Measurements from ENCODE around the gene KRTAP5-4. TPM values are rescaled to one million over a fixed set of nuclear protein-coding genes. Genes with fewer than 3 reads are reported as not detected.
A peak's percentile ranks its signal among the peaks of the same experiment; 100 is the strongest.

The KRTAP5-4 gene
- total and polyA plus RNA-seq, 7 donors: not detected

DNA sequence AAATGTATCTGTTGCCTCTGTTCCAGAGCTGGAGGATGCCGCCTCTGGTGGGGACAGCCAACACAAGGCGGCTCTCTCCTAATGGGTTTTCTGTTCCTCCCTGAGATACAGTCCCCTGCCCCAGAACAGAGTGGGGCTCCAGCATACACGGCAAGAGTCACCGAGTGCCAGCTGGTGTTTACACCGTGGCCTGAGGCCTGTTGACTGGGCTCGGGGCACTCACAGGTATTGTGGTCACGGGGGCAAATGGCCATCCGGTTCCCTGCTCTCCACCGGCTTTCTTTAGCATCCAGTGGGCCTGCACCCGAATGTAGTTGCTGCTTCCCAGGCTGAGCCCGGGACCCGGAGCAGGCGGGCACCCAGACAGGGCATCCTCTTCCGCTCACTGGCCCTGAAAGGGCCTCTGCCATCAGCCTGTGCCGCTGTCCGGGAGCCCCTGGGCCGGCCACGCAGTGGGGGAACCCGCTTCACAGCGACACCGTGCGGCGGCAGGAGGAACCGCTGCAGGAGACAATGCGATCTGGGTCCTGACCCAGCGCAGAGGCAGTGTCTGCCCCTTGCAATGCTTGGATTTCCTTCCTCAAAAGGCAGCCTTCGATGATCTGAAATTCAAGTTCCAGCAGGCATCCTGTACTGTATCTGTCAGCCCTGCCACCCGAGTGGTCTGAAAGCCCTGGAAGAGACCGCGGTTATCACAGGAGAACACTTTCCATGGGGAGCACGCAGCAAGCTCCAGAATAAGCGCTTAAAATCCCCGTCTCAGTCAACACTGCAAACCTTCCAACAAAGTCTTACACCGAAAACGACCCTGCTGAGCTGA lies 6.8 kb upstream of the KRTAP5-4 start:
- 25 to 28% (median 25%) methylated on average over 35 of the region's 35 CpGs for WGBS, 3 donors
- Histone ChIP-seq H3K27ac (no peak overlapping the region), H3K4me1 (no peaks in the 10 kb centered on the region), H3K27me3 (ENCODE audit: insufficient read depth in 3 of 3, low read length in 2 of 3) (peaks cover 0 to 31% (median 2%) of the 10 kb centered on the region in 3 donors), H3K36me3 (ENCODE audit: insufficient read depth in 1 of 2, low read depth in 1 of 2) (no peaks in the 10 kb centered on the region), H3K9me3 (no peaks in the 10 kb centered on the region), H3K4me3 (no peak overlapping the region)
- intact Hi-C loops (cut with DNase I): loop anchor here (2.0 to 5.0 kb wide), 2 partner anchors 84 to 86 kb away; no protein-coding TSS in a partner anchor
- ATAC-seq (peak; percentile 84 to 95 (median 90)), DNase-seq (peak; percentile 44 to 78)
- TF ChIP-seq CTCF (IDR thresholded peaks at IDR 0.05): peak; percentile 88

- no peaks in the 10 kb centered on the region for H3K4me1 ChIP-seq
- H3K27ac ChIP-seq: no peak overlapping the region
- no peaks in the 10 kb centered on the region for H3K36me3 ChIP-seq (ENCODE audit: insufficient read depth in 1 of 2, low read depth in 1 of 2)
- no peak overlapping the region for H3K4me3 ChIP-seq
- ATAC-seq (no peak), DNase-seq (peak in 1 of 2 donors; percentile 12)
- intact Hi-C loops (cut with DNase I): loop anchor here in 1 of 2 donors (5.0 kb wide), 1 partner anchor 83 kb away; no protein-coding TSS in a partner anchor
- peaks cover 0 to 14% (median 0%) of the 10 kb centered on the region in 3 donors for H3K27me3 ChIP-seq (ENCODE audit: insufficient read depth in 3 of 3, low read length in 2 of 3)
- no peaks in the 10 kb centered on the region for H3K9me3 ChIP-seq
- no peak for TF ChIP-seq CTCF (IDR thresholded peaks at IDR 0.05)
- 84 to 86% (median 84%) methylated on average over 13 of the region's 13 CpGs for WGBS, 3 donors
Observed at GRCh38 chr11:1625541-1625940, 3.6 kb upstream of the KRTAP5-4 start.

GRCh38 chr11:1624621-1625020 lies 2.7 kb upstream of the KRTAP5-4 start:
- TF ChIP-seq CTCF (IDR thresholded peaks at IDR 0.05): no peak
- Histone ChIP-seq H3K4me1 (no peaks in the 10 kb centered on the region), H3K9me3 (no peaks in the 10 kb centered on the region), H3K36me3 (ENCODE audit: insufficient read depth in 1 of 2, low read depth in 1 of 2) (no peaks in the 10 kb centered on the region), H3K4me3 (no peak overlapping the region), H3K27ac (no peak overlapping the region), H3K27me3 (ENCODE audit: insufficient read depth in 3 of 3, low read length in 2 of 3) (peaks cover 0 to 15% (median 0%) of the 10 kb centered on the region in 3 donors)
- peak in 1 of 2 donors; percentile 11 for DNase-seq
- intact Hi-C loops (cut with DNase I): loop anchor here in 1 of 2 donors (5.0 kb wide), 1 partner anchor 82 kb away; no protein-coding TSS in a partner anchor
- no peak for ATAC-seq
- WGBS, 3 donors: 77 to 79% (median 79%) methylated on average over 16 of the region's 16 CpGs

GRCh38 chr11:1623716-1624115 lies 1.8 kb upstream of the KRTAP5-4 start:
- no peaks in the 10 kb centered on the region for H3K4me1 ChIP-seq
- no peak for TF ChIP-seq CTCF (IDR thresholded peaks at IDR 0.05)
- 86 to 93% (median 91%) methylated on average over 9 of the region's 9 CpGs for WGBS, 3 donors
- DNase-seq: peak in 1 of 2 donors; percentile 31
- H3K4me3 ChIP-seq: no peak overlapping the region
- no peaks in the 10 kb centered on the region for H3K36me3 ChIP-seq (ENCODE audit: insufficient read depth in 1 of 2, low read depth in 1 of 2)
- H3K27me3 ChIP-seq (ENCODE audit: insufficient read depth in 3 of 3, low read length in 2 of 3): peaks cover 0 to 17% (median 0%) of the 10 kb centered on the region in 3 donors
- no peak for ATAC-seq
- intact Hi-C loops (cut with DNase I): no loop called here
- no peaks in the 10 kb centered on the region for H3K9me3 ChIP-seq
- no peak overlapping the region for H3K27ac ChIP-seq

Data from psoas muscle (tissue), 8 donors.